NB4 (cell line): ENCODE measurements around the gene PABPC3.

Experiments
- MAX ChIP-seq: IDR thresholded peaks from 2 replicates; pipeline ENCODE4 v1.6.1; 2011; ENCODE audit warnings: low read depth, low read length
- MYC ChIP-seq: IDR thresholded peaks from 2 replicates; pipeline ENCODE4 v1.6.1; 2011; ENCODE audit warnings: low read depth, low read length
- POLR2A ChIP-seq: IDR thresholded peaks from 2 replicates; pipeline ENCODE4 v1.6.1; 2011; ENCODE audit warnings: mild to moderate bottlenecking; ENCODE audit not compliant: insufficient read length; ENCODE audit errors: extremely low read depth
- TF ChIP-seq, protein P1 (sequence below): IDR thresholded peaks from one replicate; pipeline ENCODE4 v1.5.1; 2012; ENCODE audit warnings: low read depth, low read length

DNA sequence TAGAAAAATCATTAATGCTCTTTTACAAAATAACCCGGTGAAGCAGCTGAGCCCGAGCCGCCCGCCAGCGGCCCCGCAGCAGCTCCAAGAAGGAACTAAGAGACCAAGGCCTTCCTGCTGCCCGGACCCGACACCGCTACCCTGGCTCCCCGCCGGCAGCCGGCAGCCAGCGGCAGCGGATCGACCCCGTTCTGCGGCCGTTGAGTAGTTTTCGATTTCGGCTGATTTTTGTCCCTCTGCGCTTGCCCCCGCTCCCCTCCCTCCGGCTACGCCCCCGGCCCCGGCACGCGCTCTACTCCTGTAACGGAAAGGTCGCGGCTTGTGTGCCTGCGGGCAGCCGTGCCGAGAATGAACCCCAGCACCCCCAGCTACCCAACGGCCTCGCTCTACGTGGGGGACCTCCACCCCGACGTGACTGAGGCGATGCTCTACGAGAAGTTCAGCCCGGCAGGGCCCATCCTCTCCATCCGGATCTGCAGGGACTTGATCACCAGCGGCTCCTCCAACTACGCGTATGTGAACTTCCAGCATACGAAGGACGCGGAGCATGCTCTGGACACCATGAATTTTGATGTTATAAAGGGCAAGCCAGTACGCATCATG is at the start of gene PABPC3:
- TF ChIP-seq, protein P1, sequence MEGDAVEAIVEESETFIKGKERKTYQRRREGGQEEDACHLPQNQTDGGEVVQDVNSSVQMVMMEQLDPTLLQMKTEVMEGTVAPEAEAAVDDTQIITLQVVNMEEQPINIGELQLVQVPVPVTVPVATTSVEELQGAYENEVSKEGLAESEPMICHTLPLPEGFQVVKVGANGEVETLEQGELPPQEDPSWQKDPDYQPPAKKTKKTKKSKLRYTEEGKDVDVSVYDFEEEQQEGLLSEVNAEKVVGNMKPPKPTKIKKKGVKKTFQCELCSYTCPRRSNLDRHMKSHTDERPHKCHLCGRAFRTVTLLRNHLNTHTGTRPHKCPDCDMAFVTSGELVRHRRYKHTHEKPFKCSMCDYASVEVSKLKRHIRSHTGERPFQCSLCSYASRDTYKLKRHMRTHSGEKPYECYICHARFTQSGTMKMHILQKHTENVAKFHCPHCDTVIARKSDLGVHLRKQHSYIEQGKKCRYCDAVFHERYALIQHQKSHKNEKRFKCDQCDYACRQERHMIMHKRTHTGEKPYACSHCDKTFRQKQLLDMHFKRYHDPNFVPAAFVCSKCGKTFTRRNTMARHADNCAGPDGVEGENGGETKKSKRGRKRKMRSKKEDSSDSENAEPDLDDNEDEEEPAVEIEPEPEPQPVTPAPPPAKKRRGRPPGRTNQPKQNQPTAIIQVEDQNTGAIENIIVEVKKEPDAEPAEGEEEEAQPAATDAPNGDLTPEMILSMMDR = no peak
- TF ChIP-seq MAX = no peak
- TF ChIP-seq POLR2A = no peak
- TF ChIP-seq MYC = no peak
